ENCODE data around the gene RICTOR.

RICTOR gene

DNA sequence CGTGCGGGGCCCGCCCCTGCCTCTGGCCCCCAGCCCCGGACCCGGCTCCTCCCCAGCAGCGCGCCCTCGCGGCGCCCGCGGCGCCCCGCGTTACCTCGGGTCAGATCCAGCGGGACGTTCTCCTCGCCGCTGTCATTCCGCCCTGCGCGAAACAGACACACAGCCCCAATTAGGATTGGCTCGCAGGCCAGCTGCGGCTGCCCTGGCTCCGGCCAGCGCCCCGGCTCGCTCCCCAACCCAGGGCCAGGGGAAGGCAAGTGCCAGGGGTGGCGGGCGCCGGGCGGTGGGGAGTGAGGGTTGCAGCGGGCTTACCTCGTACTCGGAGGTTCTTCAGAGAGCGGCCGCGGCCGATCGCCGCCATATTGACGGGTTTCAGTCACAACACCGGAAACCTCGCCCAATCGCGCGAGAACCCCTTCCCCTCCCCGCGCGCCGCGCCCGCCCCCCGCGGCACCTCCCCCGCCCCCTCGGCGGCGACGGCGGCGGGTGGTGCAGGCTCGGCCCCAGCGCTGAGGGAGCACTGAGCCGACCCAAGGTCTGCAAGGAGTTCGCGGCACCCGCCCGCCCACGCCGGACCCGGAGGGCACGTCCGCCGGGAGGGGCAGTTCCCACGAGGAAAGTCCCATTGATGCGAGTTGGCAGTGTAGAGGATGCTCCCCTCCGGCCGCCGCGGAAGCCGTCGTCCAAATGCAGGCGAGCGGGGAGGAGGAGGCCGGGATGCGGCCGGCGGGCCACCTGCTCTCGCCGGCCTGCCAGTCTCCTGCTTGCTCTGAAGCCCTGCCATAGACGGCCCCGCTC lies at the start of gene RICTOR:
Gene RICTOR (minus strand): TSS at position 383 of the 798 bp plus-strand sequence. CDS start 22 bp downstream, at position 361.
- Histone ChIP-seq H3K9ac (ENCODE audit: low read length) (peak within 1 kb of the TSS; percentile 94), H3K4me3 (ENCODE audit: low read length) (peak within 1 kb of the TSS; percentile 91), H3K27me3 (ENCODE audit: control insufficient read depth, insufficient read depth, low read length) (no peaks in the 10 kb centered on the region), H3K4me1 (ENCODE audit: control insufficient read depth, insufficient read depth, low read length) (peaks cover 8% of the 10 kb centered on the region), H3K9me3 (ENCODE audit: control insufficient read depth, low read length) (no peaks in the 10 kb centered on the region), H3K36me3 (ENCODE audit: control insufficient read depth, insufficient read depth, low read length) (no peaks in the 10 kb centered on the region)

DNA sequence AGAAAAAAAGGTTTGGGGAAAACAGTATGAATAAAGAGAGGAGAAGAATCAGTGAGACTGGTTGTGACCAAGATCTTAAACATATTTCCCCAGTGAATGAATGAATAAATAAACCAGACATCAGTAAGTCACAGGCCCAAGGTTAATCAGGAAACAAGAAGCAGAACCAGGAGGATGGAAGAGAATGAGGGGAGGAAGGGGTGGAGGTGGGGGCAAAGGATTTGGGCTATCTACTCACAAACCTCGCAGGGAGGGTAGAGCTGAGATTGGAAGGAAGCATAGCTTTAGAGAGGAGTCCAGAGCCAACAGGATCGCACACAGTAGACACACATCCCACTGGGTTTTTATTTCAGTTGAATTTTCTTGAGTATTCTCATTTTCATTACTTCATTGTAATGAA lies 47.7 kb upstream of the RICTOR start:
- Histone ChIP-seq H3K9me3 (ENCODE audit: control insufficient read depth, low read length) (no peaks in the 10 kb centered on the region), H3K9ac (ENCODE audit: low read length) (no peak overlapping the region), H3K4me3 (ENCODE audit: low read length) (no peak overlapping the region), H3K36me3 (ENCODE audit: control insufficient read depth, insufficient read depth, low read length) (no peaks in the 10 kb centered on the region), H3K4me1 (ENCODE audit: control insufficient read depth, insufficient read depth, low read length) (no peaks in the 10 kb centered on the region), H3K27me3 (ENCODE audit: control insufficient read depth, insufficient read depth, low read length) (no peaks in the 10 kb centered on the region)

- no peak overlapping the region for H3K9ac ChIP-seq (ENCODE audit: low read length)
- no peaks in the 10 kb centered on the region for H3K9me3 ChIP-seq (ENCODE audit: control insufficient read depth, low read length)
- H3K27me3 ChIP-seq (ENCODE audit: control insufficient read depth, insufficient read depth, low read length), result no peaks in the 10 kb centered on the region
- no peak overlapping the region for H3K4me3 ChIP-seq (ENCODE audit: low read length)
- H3K4me1 ChIP-seq (ENCODE audit: control insufficient read depth, insufficient read depth, low read length), result no peaks in the 10 kb centered on the region
- no peaks in the 10 kb centered on the region for H3K36me3 ChIP-seq (ENCODE audit: control insufficient read depth, insufficient read depth, low read length)
These were observed 47.1 kb upstream of the RICTOR start for GRCh38 chr5:39121315-39121714.

DNA sequence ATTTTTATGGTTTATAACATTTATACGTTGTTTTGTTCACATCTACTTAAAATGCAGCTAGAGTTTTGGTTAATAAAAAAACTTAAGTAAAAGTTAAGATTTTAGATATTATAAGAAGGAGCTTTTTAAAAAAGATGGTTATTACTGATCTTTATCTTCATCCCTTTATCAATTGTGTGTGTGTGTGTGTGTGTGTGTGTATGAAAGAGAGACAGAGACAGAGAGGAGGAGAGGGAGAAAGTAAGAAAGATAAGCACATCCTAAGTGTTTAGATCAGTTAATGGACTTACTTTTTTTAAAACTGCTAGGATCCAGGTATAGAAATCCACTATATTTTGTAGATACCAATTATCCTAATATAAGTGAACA lies 45.8 kb upstream of the RICTOR start:
- H3K9ac ChIP-seq (ENCODE audit: low read length), result no peak overlapping the region
- H3K4me3 ChIP-seq (ENCODE audit: low read length), result no peak overlapping the region
- no peaks in the 10 kb centered on the region for H3K36me3 ChIP-seq (ENCODE audit: control insufficient read depth, insufficient read depth, low read length)
- H3K9me3 ChIP-seq (ENCODE audit: control insufficient read depth, low read length), result no peaks in the 10 kb centered on the region
- no peaks in the 10 kb centered on the region for H3K4me1 ChIP-seq (ENCODE audit: control insufficient read depth, insufficient read depth, low read length)
- H3K27me3 ChIP-seq (ENCODE audit: control insufficient read depth, insufficient read depth, low read length), result no peaks in the 10 kb centered on the region

- Histone ChIP-seq H3K27me3 (ENCODE audit: control insufficient read depth, insufficient read depth, low read length) (no peaks in the 10 kb centered on the region), H3K9me3 (ENCODE audit: control insufficient read depth, low read length) (no peaks in the 10 kb centered on the region), H3K4me3 (ENCODE audit: low read length) (no peak overlapping the region), H3K36me3 (ENCODE audit: control insufficient read depth, insufficient read depth, low read length) (no peaks in the 10 kb centered on the region), H3K4me1 (ENCODE audit: control insufficient read depth, insufficient read depth, low read length) (no peaks in the 10 kb centered on the region), H3K9ac (ENCODE audit: low read length) (no peak overlapping the region)
These were observed 45.3 kb upstream of the RICTOR start for GRCh38 chr5:39119404-39120051.

GRCh38 chr5:39118638-39119037 lies 44.4 kb upstream of the RICTOR start:
- no peak overlapping the region for H3K4me3 ChIP-seq (ENCODE audit: low read length)
- H3K9me3 ChIP-seq (ENCODE audit: control insufficient read depth, low read length), result no peaks in the 10 kb centered on the region
- no peaks in the 10 kb centered on the region for H3K27me3 ChIP-seq (ENCODE audit: control insufficient read depth, insufficient read depth, low read length)
- no peaks in the 10 kb centered on the region for H3K36me3 ChIP-seq (ENCODE audit: control insufficient read depth, insufficient read depth, low read length)
- H3K4me1 ChIP-seq (ENCODE audit: control insufficient read depth, insufficient read depth, low read length), result no peaks in the 10 kb centered on the region
- H3K9ac ChIP-seq (ENCODE audit: low read length), result no peak overlapping the region

GRCh38 chr5:39117401-39117800 lies 43.2 kb upstream of the RICTOR start:
- H3K9me3 ChIP-seq (ENCODE audit: control insufficient read depth, low read length), result no peaks in the 10 kb centered on the region
- no peaks in the 10 kb centered on the region for H3K36me3 ChIP-seq (ENCODE audit: control insufficient read depth, insufficient read depth, low read length)
- H3K4me3 ChIP-seq (ENCODE audit: low read length), result no peak overlapping the region
- no peaks in the 10 kb centered on the region for H3K4me1 ChIP-seq (ENCODE audit: control insufficient read depth, insufficient read depth, low read length)
- no peak overlapping the region for H3K9ac ChIP-seq (ENCODE audit: low read length)
- H3K27me3 ChIP-seq (ENCODE audit: control insufficient read depth, insufficient read depth, low read length), result no peaks in the 10 kb centered on the region

- Histone ChIP-seq H3K27me3 (ENCODE audit: control insufficient read depth, insufficient read depth, low read length) (no peaks in the 10 kb centered on the region), H3K9me3 (ENCODE audit: control insufficient read depth, low read length) (no peaks in the 10 kb centered on the region), H3K9ac (ENCODE audit: low read length) (no peak overlapping the region), H3K4me3 (ENCODE audit: low read length) (no peak overlapping the region), H3K36me3 (ENCODE audit: control insufficient read depth, insufficient read depth, low read length) (no peaks in the 10 kb centered on the region), H3K4me1 (ENCODE audit: control insufficient read depth, insufficient read depth, low read length) (no peaks in the 10 kb centered on the region)
These were observed 42.4 kb upstream of the RICTOR start for GRCh38 chr5:39116344-39117170.

GRCh38 chr5:39115644-39116343 lies 41.6 kb upstream of the RICTOR start:
- no peak overlapping the region for H3K9ac ChIP-seq (ENCODE audit: low read length)
- H3K27me3 ChIP-seq (ENCODE audit: control insufficient read depth, insufficient read depth, low read length), result no peaks in the 10 kb centered on the region
- no peaks in the 10 kb centered on the region for H3K4me1 ChIP-seq (ENCODE audit: control insufficient read depth, insufficient read depth, low read length)
- no peak overlapping the region for H3K4me3 ChIP-seq (ENCODE audit: low read length)
- H3K9me3 ChIP-seq (ENCODE audit: control insufficient read depth, low read length), result no peaks in the 10 kb centered on the region
- no peaks in the 10 kb centered on the region for H3K36me3 ChIP-seq (ENCODE audit: control insufficient read depth, insufficient read depth, low read length)

DNA sequence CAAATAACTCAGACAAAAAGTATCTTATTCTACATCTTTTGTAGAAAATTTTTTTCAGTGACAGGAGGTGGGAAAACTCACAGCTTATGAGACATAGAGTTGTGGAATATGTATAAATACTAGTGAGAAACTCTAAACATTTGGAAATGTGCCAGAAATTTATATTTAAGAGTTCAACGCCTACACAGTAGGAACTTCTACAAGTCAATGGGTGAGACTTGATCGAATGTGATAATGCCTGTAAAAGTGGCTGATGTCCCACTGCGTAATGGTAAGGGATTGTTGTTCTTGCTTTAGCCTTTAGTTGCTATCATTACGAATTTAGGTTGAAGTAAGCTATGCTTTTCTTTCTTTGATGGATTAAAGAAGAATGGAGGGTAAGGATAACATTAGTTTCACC lies 40.0 kb upstream of the RICTOR start:
- H3K27me3 ChIP-seq (ENCODE audit: control insufficient read depth, insufficient read depth, low read length), result no peaks in the 10 kb centered on the region
- H3K4me1 ChIP-seq (ENCODE audit: control insufficient read depth, insufficient read depth, low read length), result no peaks in the 10 kb centered on the region
- H3K36me3 ChIP-seq (ENCODE audit: control insufficient read depth, insufficient read depth, low read length), result no peaks in the 10 kb centered on the region
- H3K9ac ChIP-seq (ENCODE audit: low read length), result no peak overlapping the region
- no peak overlapping the region for H3K4me3 ChIP-seq (ENCODE audit: low read length)
- no peaks in the 10 kb centered on the region for H3K9me3 ChIP-seq (ENCODE audit: control insufficient read depth, low read length)

DNA sequence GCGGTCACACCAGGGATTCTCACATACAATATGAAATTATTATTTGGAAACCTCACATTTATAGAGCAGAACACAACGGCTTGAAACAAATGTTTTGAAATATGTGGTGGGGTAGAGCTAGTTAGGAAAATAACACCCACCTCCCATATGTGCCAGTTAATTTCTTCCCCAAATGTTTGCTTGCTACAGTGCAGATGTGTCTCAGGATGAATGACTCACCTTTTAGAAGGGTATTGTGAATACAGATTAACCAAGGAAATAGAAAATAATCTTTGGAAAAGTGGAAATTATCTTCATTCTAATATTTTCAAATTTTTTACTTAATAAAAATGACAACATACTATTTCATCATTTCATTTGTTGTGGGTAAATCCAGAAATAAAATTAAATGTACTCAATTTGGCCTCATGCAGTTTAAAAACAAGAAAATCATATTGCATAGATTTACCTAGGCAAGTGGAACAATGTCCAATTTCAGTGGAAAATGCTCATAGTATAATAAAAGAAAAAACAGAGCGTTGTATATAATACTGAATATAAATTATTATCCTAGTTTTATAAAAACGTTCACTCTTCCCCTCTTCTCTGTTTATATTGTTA lies 39.3 kb upstream of the RICTOR start:
- no peak overlapping the region for H3K4me3 ChIP-seq (ENCODE audit: low read length)
- no peaks in the 10 kb centered on the region for H3K27me3 ChIP-seq (ENCODE audit: control insufficient read depth, insufficient read depth, low read length)
- no peaks in the 10 kb centered on the region for H3K9me3 ChIP-seq (ENCODE audit: control insufficient read depth, low read length)
- no peaks in the 10 kb centered on the region for H3K36me3 ChIP-seq (ENCODE audit: control insufficient read depth, insufficient read depth, low read length)
- no peaks in the 10 kb centered on the region for H3K4me1 ChIP-seq (ENCODE audit: control insufficient read depth, insufficient read depth, low read length)
- no peak overlapping the region for H3K9ac ChIP-seq (ENCODE audit: low read length)
